Fibroblast of lung (primary cell): ENCODE measurements around the gene SH3BGRL2.

Experiments used
- CTCF ChIP-seq, 2 donors: IDR thresholded peaks in 1 of 2; conservative IDR thresholded peaks in 1 of 2; 1 replicate in 1 of 2; 2 replicates in 1 of 2; pipeline ENCODE4 v1.5.1; 2011 to 2012; ENCODE audit warnings: low read length in 2 of 2, control low read depth in 1 of 2, inconsistent platforms in 1 of 2, low read depth in 1 of 2, mild to moderate bottlenecking in 1 of 2
- EZH2 ChIP-seq: IDR thresholded peaks from 2 replicates; pipeline ENCODE4 v1.5.1; 2012; ENCODE audit warnings: low read length, control low read depth, mild to moderate bottlenecking; ENCODE audit errors: missing control alignments

GRCh38 chr6:79605968-79606764, 25.0 kb upstream of the SH3BGRL2 start:
- TF ChIP-seq CTCF (conservative IDR thresholded peaks at IDR 0.05 in 1 of 2, IDR thresholded peaks at IDR 0.05 in 1 of 2; ENCODE audit: low read depth in 1 of 2, low read length in 2 of 2) (no peak), EZH2 (no peak)
